A673 (cell line): ENCODE measurements around the gene HMGB1. TPM values are rescaled to one million over a fixed set of nuclear protein-coding genes. Genes with fewer than 3 reads are reported as not detected.

Source experiments
- BruUV-seq: library from RNA; stranded (reverse); fragments of 400-500 nt; replicated peaks from 2 replicates; lab custom pipeline; 2021; lab: Mats Ljungman, UMichigan
- CTCF ChIA-PET: fragments of 300-600 bp; sonication (Branson Sonifier 250); formaldehyde crosslinking; loops from one replicate; lab custom pipeline; 2022; ENCODE audit warnings: antibody characterized with exemption; lab: Charles Lee
- POLR2A ChIA-PET: fragments of 300-600 bp; sonication (Branson Sonifier 250); formaldehyde crosslinking; loops from one replicate; lab custom pipeline; 2022; ENCODE audit warnings: antibody characterized with exemption; ENCODE audit not compliant: low non-redundant PET; lab: Charles Lee
- DNase-seq: peaks from one replicate; pipeline ENCODE4 v3.0.0-alpha.2; 2015; ENCODE audit warnings: low spot score
- H3K27ac ChIP-seq: fragments of 200-600 bp; sonication (generic); 2 replicates; pipeline ENCODE4 v1.5.1; 2016; ENCODE audit warnings: mixed run types, low read depth, mild to moderate bottlenecking, mixed read lengths, antibody characterized with exemption, low read length; ENCODE audit not compliant: poor library complexity, severe bottlenecking
- H3K27me3 ChIP-seq: fragments of 200-600 bp; sonication (generic); replicated peaks from 2 replicates; pipeline ENCODE4 v1.6.1; 2017; ENCODE audit warnings: mixed run types, low read depth, mild to moderate bottlenecking, mixed read lengths, antibody characterized with exemption, low read length; ENCODE audit not compliant: insufficient read depth, poor library complexity
- H3K36me3 ChIP-seq: fragments of 200-600 bp; sonication (generic); 2 replicates; pipeline ENCODE4 v1.6.1; 2016; ENCODE audit warnings: mixed run types, mild to moderate bottlenecking, mixed read lengths, antibody characterized with exemption, low read length; ENCODE audit not compliant: insufficient read depth, poor library complexity, severe bottlenecking
- H3K4me1 ChIP-seq: fragments of 200-600 bp; sonication (generic); 2 replicates; pipeline ENCODE4 v1.6.1; 2017; ENCODE audit warnings: mixed run types, mild to moderate bottlenecking, mixed read lengths, antibody characterized with exemption, low read length; ENCODE audit not compliant: insufficient read depth, poor library complexity, severe bottlenecking
- H3K4me3 ChIP-seq: fragments of 200-600 bp; sonication (generic); 2 replicates; pipeline ENCODE4 v1.5.1; 2016; ENCODE audit warnings: low read depth, mixed run types, mild to moderate bottlenecking, mixed read lengths, low read length; ENCODE audit not compliant: poor library complexity, severe bottlenecking
- H3K9me3 ChIP-seq: fragments of 200-600 bp; sonication (generic); 2 replicates; pipeline ENCODE4 v1.6.1; 2016; ENCODE audit warnings: mixed run types, low read depth, mild to moderate bottlenecking, mixed read lengths, antibody characterized with exemption, low read length; ENCODE audit not compliant: poor library complexity, severe bottlenecking
- EZH2 ChIP-seq: fragments of 200-600 bp; sonication (generic); IDR thresholded peaks from 2 replicates; pipeline ENCODE4 v1.6.1; 2017; ENCODE audit warnings: borderline replicate concordance, low read depth, mild to moderate bottlenecking, mixed read lengths, antibody characterized with exemption, low read length; ENCODE audit not compliant: poor library complexity, severe bottlenecking
- intact Hi-C: fragments of 100-400 bp; cut with micrococcal nuclease; formaldehyde crosslinking; loops from one replicate; pipeline ENCODE4 v1.10.0; 2022; ENCODE audit not compliant: unreplicated experiment
- total RNA-seq: library from RNA; stranded (reverse); gene quantifications from 2 replicates; pipeline ENCODE4 v1.2.3, GENCODE V29; 2021
- TF ChIP-seq, protein P1 (sequence below): fragments of 300-800, 200-600 bp; sonication (generic); conservative IDR thresholded peaks from 2 replicates; pipeline ENCODE4 v1.5.1; 2017; ENCODE audit warnings: low read depth, mild to moderate bottlenecking, antibody characterized with exemption, low read length, moderate library complexity, mixed read lengths

HMGB1 gene
- total RNA-seq, 1 experiment from 2014 or later, result 1,602 TPM

DNA sequence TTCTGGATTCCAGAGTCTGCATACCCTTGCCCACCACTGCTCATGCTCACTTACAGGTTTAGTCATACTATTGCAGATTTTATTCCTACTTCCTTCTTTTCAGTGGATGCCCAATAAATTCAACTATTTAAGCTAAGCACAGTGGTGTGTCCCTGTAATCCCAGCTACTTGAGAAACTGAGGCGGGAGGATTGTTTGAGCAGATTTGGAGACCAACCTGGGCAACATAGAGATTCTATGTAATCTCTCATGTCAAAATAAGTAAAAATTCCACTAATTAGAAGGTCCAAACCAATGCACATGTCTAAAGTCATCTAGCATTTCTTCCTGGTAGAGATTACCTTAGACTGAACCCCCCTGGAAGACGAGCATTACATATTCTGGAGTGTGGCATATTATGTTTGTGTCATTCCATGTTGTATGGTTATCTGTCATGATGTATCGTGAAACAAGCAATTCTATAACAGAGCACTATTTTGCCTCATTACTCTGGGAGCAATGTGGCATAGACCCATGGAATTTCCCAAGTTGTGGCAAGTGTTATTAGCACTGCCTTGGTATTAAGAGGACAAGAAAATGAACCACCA, 8.3 kb downstream of the HMGB1 start:
- no TSS peak for BruUV-seq
- no peaks in the 10 kb centered on the region for H3K27me3 ChIP-seq
- H3K27ac ChIP-seq, result peak overlapping the region; percentile 13
- ChIA-PET POLR2A (no interaction called here), CTCF (no interaction called here)
- no peaks in the 10 kb centered on the region for H3K9me3 ChIP-seq
- DNase-seq, result peak; percentile 37
- TF ChIP-seq EZH2, result no peak
- TF ChIP-seq, protein P1, sequence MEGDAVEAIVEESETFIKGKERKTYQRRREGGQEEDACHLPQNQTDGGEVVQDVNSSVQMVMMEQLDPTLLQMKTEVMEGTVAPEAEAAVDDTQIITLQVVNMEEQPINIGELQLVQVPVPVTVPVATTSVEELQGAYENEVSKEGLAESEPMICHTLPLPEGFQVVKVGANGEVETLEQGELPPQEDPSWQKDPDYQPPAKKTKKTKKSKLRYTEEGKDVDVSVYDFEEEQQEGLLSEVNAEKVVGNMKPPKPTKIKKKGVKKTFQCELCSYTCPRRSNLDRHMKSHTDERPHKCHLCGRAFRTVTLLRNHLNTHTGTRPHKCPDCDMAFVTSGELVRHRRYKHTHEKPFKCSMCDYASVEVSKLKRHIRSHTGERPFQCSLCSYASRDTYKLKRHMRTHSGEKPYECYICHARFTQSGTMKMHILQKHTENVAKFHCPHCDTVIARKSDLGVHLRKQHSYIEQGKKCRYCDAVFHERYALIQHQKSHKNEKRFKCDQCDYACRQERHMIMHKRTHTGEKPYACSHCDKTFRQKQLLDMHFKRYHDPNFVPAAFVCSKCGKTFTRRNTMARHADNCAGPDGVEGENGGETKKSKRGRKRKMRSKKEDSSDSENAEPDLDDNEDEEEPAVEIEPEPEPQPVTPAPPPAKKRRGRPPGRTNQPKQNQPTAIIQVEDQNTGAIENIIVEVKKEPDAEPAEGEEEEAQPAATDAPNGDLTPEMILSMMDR, result no peak
- intact Hi-C loops, result loop anchor here (5.0 kb wide), 1 partner anchor 35 kb away; the partner anchor contains the start of gene UBE2L5
- H3K36me3 ChIP-seq, result peaks cover 43% of the 10 kb centered on the region
- H3K4me3 ChIP-seq, result no peak overlapping the region
- H3K4me1 ChIP-seq, result peaks cover 34% of the 10 kb centered on the region

DNA sequence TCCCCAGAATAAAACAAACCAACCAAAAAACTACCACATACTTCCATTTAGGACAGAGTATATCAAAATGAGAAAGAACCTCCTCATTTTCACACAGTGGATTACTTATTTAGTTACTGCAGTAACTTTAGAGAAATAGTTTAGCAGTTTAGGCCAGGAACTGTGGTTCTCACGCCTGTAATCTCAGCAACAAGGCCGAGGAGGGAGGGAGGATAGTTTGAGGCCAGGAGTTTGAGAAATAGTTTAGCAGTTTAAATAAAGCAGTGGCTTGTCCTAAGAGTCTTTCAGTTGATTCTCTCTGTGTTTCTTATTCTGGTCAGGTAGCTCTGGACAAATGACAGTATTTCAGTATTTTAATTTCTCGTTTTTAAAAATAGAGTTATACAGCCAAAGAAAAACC, 9.4 kb downstream of the HMGB1 start:
- Histone ChIP-seq H3K4me1 (peaks cover 23% of the 10 kb centered on the region), H3K27me3 (no peaks in the 10 kb centered on the region), H3K9me3 (no peaks in the 10 kb centered on the region), H3K36me3 (peaks cover 32% of the 10 kb centered on the region), H3K4me3 (no peak overlapping the region), H3K27ac (no peak overlapping the region)
- BruUV-seq, result no TSS peak
- TF ChIP-seq, protein P1, result no peak
- TF ChIP-seq EZH2, result no peak
- no peak for DNase-seq
- POLR2A ChIA-PET, result no interaction called here
- intact Hi-C loops, result loop anchor here (5.0 kb wide), 1 partner anchor 34 kb away; the partner anchor contains the start of gene UBE2L5
- CTCF ChIA-PET, result no interaction called here

GRCh38 chr13:30454991-30455390, 10.7 kb downstream of the HMGB1 start:
- ChIA-PET POLR2A (no interaction called here), CTCF (no interaction called here)
- intact Hi-C loops, result loop anchor here (2.0 to 5.0 kb wide), 2 partner anchors 33 to 322 kb away; partner anchors contain the start of gene UBE2L5
- Histone ChIP-seq H3K4me1 (peaks cover 23% of the 10 kb centered on the region), H3K36me3 (peaks cover 29% of the 10 kb centered on the region), H3K27ac (peak overlapping the region; percentile 47), H3K27me3 (no peaks in the 10 kb centered on the region), H3K4me3 (no peak overlapping the region), H3K9me3 (no peaks in the 10 kb centered on the region)
- TF ChIP-seq, protein P1, result no peak
- no peak for TF ChIP-seq EZH2
- BruUV-seq, result no TSS peak
- no peak for DNase-seq
